Measurements from ENCODE around the gene UCHL5. TPM values are rescaled to one million over a fixed set of nuclear protein-coding genes. Genes with fewer than 3 reads are reported as not detected.

Gene UCHL5
- total RNA-seq, 1 experiment from 2014 or later = 42.1 TPM

DNA sequence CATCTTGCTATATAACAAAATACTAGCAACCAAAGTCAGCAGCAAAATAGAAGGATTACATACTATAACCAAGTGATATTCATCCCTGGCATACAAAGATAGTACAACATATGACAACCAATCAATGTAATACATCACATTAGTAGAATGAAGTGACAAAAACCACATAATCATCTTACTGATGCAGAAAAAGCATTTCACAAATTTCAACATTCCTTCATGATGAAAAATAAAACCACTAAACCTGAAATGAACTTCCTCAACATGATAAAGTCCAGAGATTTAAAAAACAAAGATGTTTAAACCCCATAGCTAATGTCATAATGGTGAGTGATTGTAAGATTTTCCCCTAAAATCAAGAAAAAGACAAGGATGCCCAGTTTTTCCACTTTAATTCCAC is 18.8 kb upstream of the UCHL5 start:
- Histone ChIP-seq H3K79me2 (ENCODE audit: insufficient read depth, low read length) (no peaks in the 10 kb centered on the region; the same call in 1 of the 2 replicates), H3K4me2 (ENCODE audit: insufficient read depth, insufficient read length, low read length) (no peak overlapping the region), H3K4me1 (ENCODE audit: insufficient read depth, low read length) (no peaks in the 10 kb centered on the region), H4K8ac (replicated peaks; ENCODE audit: insufficient read length, low read depth, low read length) (no peak overlapping the region), H4K5ac (ENCODE audit: insufficient read length, low read depth, low read length) (no peak overlapping the region), H3K9me3 (ENCODE audit: control insufficient read depth, low read depth, low read length) (no peaks in the 10 kb centered on the region), H4K20me1 (ENCODE audit: control insufficient read depth, insufficient read depth, insufficient read length) (no peaks in the 10 kb centered on the region), H2BK5ac (ENCODE audit: insufficient read length, low read length) (no peak overlapping the region), H2AFZ (ENCODE audit: low read length) (no peak overlapping the region), H3K23ac (ENCODE audit: insufficient read length, low read depth, low read length) (no peak overlapping the region), H3T11ph (ENCODE audit: low read length) (no peak overlapping the region), H2BK120ac (ENCODE audit: low read depth, low read length, poor library complexity, severe bottlenecking) (no peak overlapping the region), H2BK20ac (ENCODE audit: low read depth, low read length, poor library complexity, severe bottlenecking) (no peak overlapping the region), H2BK15ac (ENCODE audit: low read depth, low read length) (no peak overlapping the region), H4K91ac (ENCODE audit: insufficient read length, low read depth, low read length) (no peak overlapping the region), H3K27me3 (ENCODE audit: insufficient read depth, low read length) (no peaks in the 10 kb centered on the region), H3K23me2 (ENCODE audit: insufficient read length, low read depth, low read length, poor library complexity, severe bottlenecking) (no peaks in the 10 kb centered on the region), H2BK12ac (ENCODE audit: insufficient read length, low read depth, low read length) (no peak overlapping the region), H3K79me1 (ENCODE audit: insufficient read depth, low read depth, low read length, poor library complexity, severe bottlenecking) (no peaks in the 10 kb centered on the region), H3K9ac (ENCODE audit: extremely low read depth, insufficient read length, low read length) (no peak overlapping the region), H3K56ac (ENCODE audit: insufficient read length, low read depth, low read length) (no peak overlapping the region), H2AK5ac (ENCODE audit: insufficient read length, low read length) (no peak overlapping the region), H3K4ac (ENCODE audit: low read depth, low read length) (no peak overlapping the region), H3K27ac (ENCODE audit: insufficient read length, low read depth, low read length) (no peak overlapping the region), H3K18ac (ENCODE audit: insufficient read length, low read depth, low read length) (no peak overlapping the region), H3K14ac (ENCODE audit: insufficient read depth, low read length) (no peak overlapping the region)
- TF ChIP-seq, protein P1, sequence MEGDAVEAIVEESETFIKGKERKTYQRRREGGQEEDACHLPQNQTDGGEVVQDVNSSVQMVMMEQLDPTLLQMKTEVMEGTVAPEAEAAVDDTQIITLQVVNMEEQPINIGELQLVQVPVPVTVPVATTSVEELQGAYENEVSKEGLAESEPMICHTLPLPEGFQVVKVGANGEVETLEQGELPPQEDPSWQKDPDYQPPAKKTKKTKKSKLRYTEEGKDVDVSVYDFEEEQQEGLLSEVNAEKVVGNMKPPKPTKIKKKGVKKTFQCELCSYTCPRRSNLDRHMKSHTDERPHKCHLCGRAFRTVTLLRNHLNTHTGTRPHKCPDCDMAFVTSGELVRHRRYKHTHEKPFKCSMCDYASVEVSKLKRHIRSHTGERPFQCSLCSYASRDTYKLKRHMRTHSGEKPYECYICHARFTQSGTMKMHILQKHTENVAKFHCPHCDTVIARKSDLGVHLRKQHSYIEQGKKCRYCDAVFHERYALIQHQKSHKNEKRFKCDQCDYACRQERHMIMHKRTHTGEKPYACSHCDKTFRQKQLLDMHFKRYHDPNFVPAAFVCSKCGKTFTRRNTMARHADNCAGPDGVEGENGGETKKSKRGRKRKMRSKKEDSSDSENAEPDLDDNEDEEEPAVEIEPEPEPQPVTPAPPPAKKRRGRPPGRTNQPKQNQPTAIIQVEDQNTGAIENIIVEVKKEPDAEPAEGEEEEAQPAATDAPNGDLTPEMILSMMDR (conservative IDR thresholded peaks at IDR 0.05) = no peak
- H3K36me3 Mint-ChIP-seq (ENCODE audit: insufficient read depth in 1 of 3, low read depth in 3 of 3) = peaks cover 34 to 63% (median 53%) of the 10 kb centered on the region in 3 experiments
- peaks cover 0 to 7% of the 10 kb centered on the region in 2 experiments; a peak in 1 of 5 replicates for H3K9me3 Mint-ChIP-seq
- no peaks in the 10 kb centered on the region for H3K4me1 Mint-ChIP-seq
- no peak overlapping the region for H3K27ac Mint-ChIP-seq
- DNase-seq = no peak
- no peak overlapping the region for H3K4me3 Mint-ChIP-seq
- H3K27me3 Mint-ChIP-seq (ENCODE audit: low read depth) = no peaks in the 10 kb centered on the region

Measured in H9 (cell line).